Stimulated activated CD8-positive, alpha-beta memory T cell treated with anti-CD3 and anti-CD28 coated beads, Interleukin-4, amount 100 ng/mL, for 1 hour (primary cell): ENCODE results near the gene EML2.

Experiments
- DNase-seq, 2 donors: peaks; one replicate each; pipeline ENCODE4 v3.0.0-alpha.2; 2020; ENCODE audit warnings: low read depth in 2 of 2, low spot score in 1 of 2

The EML2 gene

GRCh38 chr19:45590300-45591003 lies 48.7 kb downstream of the EML2 start:
- DNase-seq: no peak

GRCh38 chr19:45589768-45590167 lies 49.4 kb downstream of the EML2 start:
- no peak for DNase-seq

GRCh38 chr19:45587873-45588272 lies 51.3 kb downstream of the EML2 start:
- DNase-seq: no peak

DNA sequence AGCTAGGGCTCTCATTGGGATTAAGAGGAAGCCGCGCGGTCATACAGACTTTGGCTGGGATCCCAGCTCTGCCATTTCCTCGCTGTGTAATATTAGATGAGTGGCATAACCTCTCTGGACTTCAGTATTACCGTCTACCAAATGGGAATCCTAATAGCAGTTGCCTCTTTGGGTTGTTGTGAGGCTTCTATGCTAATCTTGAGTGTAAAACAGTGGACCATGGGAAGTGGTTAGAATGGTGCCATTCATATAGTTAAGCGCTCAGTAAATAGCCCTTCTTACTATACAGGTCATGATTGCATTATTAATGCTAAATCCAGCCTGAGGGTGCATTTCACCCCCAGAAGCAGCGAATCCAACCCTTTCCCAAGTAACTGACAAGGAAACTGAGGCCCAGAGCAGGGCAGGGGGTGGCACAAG lies 54.0 kb downstream of the EML2 start:
- no peak for DNase-seq

DNA sequence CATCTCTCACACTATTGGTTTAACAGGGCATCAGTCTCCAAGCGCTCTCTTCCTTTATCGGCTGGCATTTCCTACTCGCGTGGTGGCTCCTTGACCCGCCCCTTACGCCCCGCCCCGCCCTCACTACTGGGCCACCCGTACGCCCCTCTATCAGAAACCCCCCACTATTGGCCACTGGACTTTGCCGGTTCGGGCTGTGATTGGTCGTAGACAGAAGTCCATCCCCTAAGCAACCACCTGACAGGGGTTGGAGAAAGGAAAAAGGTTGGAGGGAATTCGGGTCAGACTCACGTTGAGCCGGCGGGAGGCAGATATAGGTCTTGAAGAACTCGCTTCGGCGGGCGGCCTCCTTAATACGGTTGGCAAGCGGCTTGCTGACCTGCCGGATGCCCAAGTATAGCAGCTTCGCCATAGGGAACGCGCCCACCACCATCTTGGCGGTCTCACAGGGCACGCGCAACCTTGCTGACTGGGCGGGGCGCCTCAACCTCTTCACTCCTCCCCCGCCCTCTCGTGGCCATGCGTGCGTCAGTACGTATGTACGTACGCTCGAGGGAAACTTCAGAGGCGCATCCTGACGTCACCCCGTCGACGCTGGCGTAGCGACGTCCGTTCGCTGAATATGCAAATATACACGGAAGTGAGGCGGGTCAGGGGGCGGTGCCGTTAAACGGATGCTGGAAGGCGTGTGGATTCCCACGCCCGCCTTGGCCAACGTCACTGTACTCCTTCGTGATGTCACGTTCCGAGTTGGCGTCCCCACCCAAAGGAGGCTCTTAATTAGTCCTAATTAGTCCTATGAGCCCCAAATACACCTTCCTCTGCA lies 54.7 kb downstream of the EML2 start, which contains the start of gene OPA3:
TSS of gene OPA3 (minus strand) at position 471 of the 826 bp plus-strand sequence. CDS start at position 433, 38 bp downstream.
- peak; percentile 99 for DNase-seq

DNA sequence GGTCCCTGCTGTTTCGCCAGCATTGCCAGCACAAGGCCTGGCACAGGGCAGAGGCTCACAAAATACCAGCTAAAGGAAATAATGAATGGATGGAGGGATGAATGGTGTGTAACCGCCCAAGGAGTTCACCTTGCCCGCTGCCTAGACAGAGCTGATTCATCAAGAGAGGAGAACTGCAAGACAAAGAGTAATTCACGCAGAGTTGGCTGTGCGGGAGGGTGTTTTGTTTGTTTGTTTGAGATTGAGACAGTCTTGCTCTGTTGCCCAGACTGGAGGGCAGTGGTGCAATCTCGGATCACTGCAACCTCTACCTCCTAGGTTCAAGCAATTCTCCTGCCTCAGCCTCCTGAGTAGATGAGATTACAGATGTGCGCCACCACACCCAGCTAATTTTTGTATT lies 57.6 kb downstream of the EML2 start:
- no peak for DNase-seq

- no peak for DNase-seq
Measured at GRCh38 chr19:45578861-45579260, 60.3 kb downstream of the EML2 start.

DNA sequence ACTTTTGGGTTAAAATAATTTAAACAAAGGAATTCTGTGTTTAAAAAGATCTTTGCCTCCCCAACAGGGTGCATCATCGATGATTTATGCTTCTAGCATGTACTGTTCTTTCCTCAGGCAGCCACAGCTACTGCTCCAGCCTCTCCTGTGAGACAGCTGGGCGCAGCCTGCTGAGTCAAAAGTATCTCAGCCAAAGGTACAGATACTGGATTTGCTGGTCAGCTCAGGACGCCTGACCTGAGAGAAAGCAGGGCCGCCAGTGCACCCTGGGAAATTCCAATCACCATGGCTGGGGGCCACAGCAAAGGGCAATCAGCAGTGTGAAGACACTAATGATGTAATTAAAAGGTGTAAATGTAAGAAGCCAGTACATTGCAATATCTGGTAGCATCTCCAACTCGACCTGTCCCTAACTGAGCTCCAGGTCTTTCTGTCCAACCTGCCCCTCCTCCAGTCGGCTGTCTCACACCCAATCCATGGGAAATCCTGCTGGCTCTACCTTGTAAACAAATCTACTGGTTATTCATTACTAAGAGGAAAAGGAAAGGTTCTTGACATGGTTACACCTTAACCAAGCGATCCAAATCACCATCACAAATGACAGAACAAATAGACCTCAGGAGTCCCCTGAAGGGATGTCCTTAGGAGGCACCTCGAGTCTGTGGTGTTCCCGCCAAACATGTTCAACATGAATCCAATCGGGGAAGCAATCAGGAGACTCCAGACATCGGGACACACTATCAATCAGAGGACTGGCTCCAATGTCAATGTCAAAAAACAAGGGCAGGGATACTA lies 61.9 kb downstream of the EML2 start:
- DNase-seq: no peak

DNA sequence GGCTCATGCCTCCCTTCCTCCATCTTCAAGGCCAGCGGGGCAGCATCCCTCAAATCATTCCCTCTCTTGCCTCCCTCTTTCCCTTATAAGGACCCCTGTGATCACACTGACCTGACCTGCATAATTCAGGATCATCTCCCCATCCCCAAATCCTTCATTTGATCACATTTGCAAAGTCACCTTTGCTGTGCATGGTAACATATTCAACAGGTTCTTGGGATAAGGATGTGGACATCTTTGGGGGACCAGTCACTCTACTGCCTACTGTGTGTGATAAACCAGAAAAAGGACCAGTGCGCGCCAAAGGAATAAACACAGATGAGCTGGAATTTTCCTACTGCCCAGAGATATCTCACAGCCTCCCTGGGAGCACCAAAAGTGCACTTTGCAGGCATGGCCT lies 62.5 kb downstream of the EML2 start:
- no peak for DNase-seq

GRCh38 chr19:45575216-45575615 lies 64.0 kb downstream of the EML2 start:
- DNase-seq: no peak

DNA sequence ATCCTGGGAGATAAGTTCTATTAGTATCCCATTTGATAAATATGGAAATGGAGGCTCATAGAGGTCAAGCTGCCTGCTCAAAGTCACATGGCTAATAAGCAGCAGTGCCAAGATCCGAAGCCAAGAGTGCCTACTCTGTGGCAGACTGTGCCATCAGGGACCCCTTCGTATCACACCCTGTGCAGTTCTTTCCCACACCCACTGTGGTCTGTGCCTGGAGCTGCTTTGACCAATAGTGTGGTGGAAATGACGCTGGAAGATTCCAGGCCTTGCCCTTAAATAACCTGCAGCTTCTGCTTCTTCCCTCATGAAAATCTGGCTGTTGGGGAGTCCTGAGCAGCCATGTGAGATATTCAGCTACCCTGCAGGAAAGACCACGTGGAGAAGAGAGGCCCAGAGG lies 64.7 kb downstream of the EML2 start:
- DNase-seq: no peak

GRCh38 chr19:45571457-45572220 lies 67.6 kb downstream of the EML2 start:
- no peak for DNase-seq

DNA sequence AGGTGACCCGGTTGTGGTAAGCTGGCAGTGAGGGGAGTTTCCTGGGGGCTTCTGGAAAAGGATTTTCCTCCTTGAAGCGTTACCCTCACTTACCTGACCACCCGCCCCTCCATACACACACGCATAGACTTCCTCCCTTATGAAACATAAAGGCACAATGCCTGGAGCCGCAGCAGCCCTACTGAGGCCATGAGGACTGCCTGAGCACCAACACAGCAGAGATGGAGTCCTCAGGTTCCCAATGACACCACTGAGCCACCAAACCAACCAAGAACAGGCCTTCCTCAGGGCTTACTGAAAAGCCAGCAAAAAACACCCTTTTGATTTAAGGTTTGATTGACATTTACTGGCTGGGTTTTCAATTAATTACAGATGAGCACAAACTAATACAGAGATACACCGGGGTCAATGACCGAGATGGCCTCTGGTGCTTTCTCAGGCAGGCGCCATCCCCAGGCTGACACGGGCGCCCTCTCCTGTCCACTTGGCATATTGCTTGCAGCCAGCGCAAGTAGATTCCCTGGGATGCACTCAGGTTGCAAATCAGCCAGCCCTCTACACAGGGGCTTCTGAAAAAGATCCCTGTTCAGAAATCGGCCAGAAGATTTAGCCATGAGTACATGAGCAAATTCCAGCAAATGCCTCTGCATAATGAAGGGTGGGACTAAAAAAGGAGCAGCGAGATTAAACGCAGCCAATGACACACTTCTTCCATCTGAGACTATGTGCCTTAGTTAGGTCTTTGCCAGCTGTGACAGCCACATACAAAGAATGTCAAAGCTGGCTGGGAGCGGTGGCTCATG lies 69.4 kb downstream of the EML2 start:
- DNase-seq: peak in 1 of 2 donors; percentile 9

GRCh38 chr19:45568732-45569131 lies 70.5 kb downstream of the EML2 start:
- no peak for DNase-seq

DNA sequence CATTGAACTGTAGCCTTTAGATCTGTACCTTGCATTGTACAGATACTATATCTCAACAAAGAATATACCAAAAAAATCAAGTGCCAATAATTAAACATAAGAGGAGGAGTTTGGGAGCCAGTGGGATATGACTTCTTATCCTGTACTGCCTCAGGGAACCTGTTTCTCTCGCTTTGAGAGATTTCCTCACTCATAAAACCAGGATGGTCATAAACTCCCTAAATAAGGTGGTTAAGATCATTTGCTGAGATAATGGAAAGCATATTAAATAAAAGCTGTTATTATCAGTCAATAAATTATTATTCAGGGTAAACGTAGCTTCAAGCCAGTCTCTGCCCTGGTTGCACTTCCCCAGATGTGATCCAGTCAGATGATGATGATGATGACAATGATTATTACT lies 71.6 kb downstream of the EML2 start:
- no peak for DNase-seq

DNA sequence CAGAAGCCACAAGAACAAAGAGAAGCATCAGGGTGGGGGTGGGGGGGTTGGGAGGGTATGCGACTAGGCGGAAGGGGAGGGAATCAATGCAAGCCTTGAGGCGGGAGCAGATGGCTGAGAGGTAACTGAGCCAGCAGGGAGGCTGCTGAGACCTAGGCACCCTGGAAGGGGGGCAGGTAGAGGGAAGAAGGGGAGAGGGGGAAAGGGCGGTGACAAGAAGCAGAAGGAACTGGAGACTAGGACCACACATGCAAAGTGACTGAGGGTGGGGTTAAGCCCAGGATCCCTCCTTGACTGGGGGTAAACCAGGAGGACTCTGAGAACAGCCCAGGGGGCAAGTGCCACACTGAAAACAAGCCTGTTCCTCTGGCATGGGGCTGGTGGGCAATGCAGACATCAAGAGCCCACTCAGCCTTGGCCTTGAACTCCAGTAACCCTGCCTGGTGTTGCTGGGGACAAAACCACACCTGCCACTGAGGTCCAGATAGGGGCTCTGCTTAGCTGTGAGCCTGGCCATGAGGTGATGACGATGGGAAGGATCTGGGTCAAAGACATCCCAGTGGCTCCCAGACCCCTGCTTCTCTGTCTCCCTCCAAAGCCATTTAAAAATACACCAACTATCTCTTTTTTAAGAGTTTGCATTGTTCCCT lies 74.9 kb downstream of the EML2 start:
- DNase-seq: no peak

DNA sequence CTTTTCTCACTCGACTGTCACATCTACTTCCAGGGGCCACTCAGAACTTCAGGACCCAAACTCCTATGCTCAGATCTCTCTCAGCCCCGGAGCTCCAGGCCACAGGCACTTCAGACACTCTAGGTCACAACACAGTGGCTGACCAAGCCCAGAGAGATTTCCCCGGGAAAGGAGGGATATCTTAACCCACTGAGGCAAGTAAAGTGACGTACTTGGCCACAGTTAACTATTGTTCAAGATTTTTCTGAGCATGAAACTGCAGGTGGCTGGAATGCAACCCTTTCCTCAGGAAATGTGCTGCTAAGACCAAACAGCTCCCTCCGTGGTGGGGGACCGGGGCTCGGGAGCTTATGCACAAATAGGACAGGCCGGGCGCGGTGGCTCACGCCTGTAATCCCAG lies 78.5 kb downstream of the EML2 start:
- DNase-seq: no peak

GRCh38 chr19:45560038-45560437 lies 79.2 kb downstream of the EML2 start:
- no peak for DNase-seq
